Liver (tissue), 10 donors: ENCODE measurements around the gene OTX2. TPM values are rescaled to one million over a fixed set of nuclear protein-coding genes. Genes with fewer than 3 reads are reported as not detected.

Experiments
- DNase-seq: peaks from one replicate; pipeline ENCODE4 v3.0.0-alpha.2; 2017; ENCODE audit warnings: low spot score
- H3K27ac ChIP-seq, 2 donors: one replicate each; pipeline ENCODE4 v1.7.0; 2013; ENCODE audit warnings: inconsistent platforms in 2 of 2, low read length in 2 of 2, control low read depth in 1 of 2, low read depth in 1 of 2, mild to moderate bottlenecking in 1 of 2
- H3K27me3 ChIP-seq, 4 donors: one replicate each; pipeline versions ENCODE4 v1.6.1 to v1.7.0; 2013; ENCODE audit warnings: low read length in 3 of 4, inconsistent platforms in 1 of 4, mild to moderate bottlenecking in 1 of 4, moderate library complexity in 1 of 4; ENCODE audit not compliant: control insufficient read depth in 4 of 4, insufficient read depth in 4 of 4
- H3K36me3 ChIP-seq, 4 donors: one replicate each; pipeline versions ENCODE4 v1.6.1 to v1.7.0; 2013; ENCODE audit warnings: low read length in 3 of 4, mild to moderate bottlenecking in 3 of 4, low read depth in 1 of 4, moderate library complexity in 1 of 4; ENCODE audit not compliant: control insufficient read depth in 4 of 4, insufficient read depth in 3 of 4
- H3K4me1 ChIP-seq, 4 donors: one replicate each; pipeline versions ENCODE4 v1.6.1 to v1.7.0; 2013; ENCODE audit warnings: low read length in 3 of 4, mild to moderate bottlenecking in 3 of 4, moderate library complexity in 1 of 4; ENCODE audit not compliant: control insufficient read depth in 4 of 4, insufficient read depth in 4 of 4
- H3K4me3 ChIP-seq, 3 donors: one replicate each; pipeline versions ENCODE4 v1.6.1 to v1.7.0; 2013; ENCODE audit warnings: low read length in 3 of 3, control low read depth in 1 of 3, low read depth in 1 of 3, mild to moderate bottlenecking in 1 of 3
- H3K9ac ChIP-seq, 2 donors: one replicate each; pipeline ENCODE4 v1.7.0; 2013; ENCODE audit warnings: low read length in 2 of 2, mild to moderate bottlenecking in 2 of 2, moderate library complexity in 2 of 2, control low read depth in 1 of 2, low read depth in 1 of 2
- H3K9me3 ChIP-seq, 4 donors: one replicate each; pipeline versions ENCODE4 v1.6.1 to v1.7.0; 2013; ENCODE audit warnings: low read length in 3 of 4; ENCODE audit not compliant: control insufficient read depth in 4 of 4
- EGR1 ChIP-seq, 2 donors: IDR thresholded peaks; 2 replicates each; pipeline ENCODE4 v1.6.1; 2016 to 2018; ENCODE audit warnings: antibody characterized with exemption in 2 of 2, low read depth in 2 of 2
- FOXA1 ChIP-seq: IDR thresholded peaks from 2 replicates; pipeline ENCODE4 v1.6.1; 2016; ENCODE audit warnings: antibody characterized with exemption
- FOXA2 ChIP-seq: IDR thresholded peaks from 2 replicates; pipeline ENCODE4 v1.6.1; 2016; ENCODE audit warnings: antibody characterized with exemption
- HNF4A ChIP-seq, 2 donors: conservative IDR thresholded peaks; 2 replicates each; pipeline ENCODE4 v1.6.1; 2016; ENCODE audit warnings: antibody characterized with exemption in 2 of 2, mild to moderate bottlenecking in 2 of 2
- HNF4G ChIP-seq: IDR thresholded peaks from 2 replicates; pipeline ENCODE4 v1.6.1; 2016; ENCODE audit warnings: antibody characterized with exemption
- NR2F2 ChIP-seq: IDR thresholded peaks from 2 replicates; pipeline ENCODE4 v1.6.1; 2016; ENCODE audit warnings: antibody characterized with exemption
- RAD21 ChIP-seq, 2 donors: IDR thresholded peaks; 2 replicates each; pipeline ENCODE4 v1.6.1; 2016; ENCODE audit warnings: antibody characterized with exemption in 2 of 2, mild to moderate bottlenecking in 2 of 2
- TAF1 ChIP-seq: conservative IDR thresholded peaks from 2 replicates; pipeline ENCODE4 v1.6.1; 2016; ENCODE audit warnings: antibody characterized with exemption, mild to moderate bottlenecking
- WGBS: extraction: QIAGEN DNeasy Blood & Tissue Kit; methylation state at CpG from one replicate; pipeline ENCODE4 v1.1.7; 2013; 5-methylcytosine and 5-hydroxymethylcytosine counted together
- polyA plus RNA-seq, 2 donors: library from polyadenylated mRNA; stranded (reverse) in 1 of 2; unstranded in 1 of 2; fragments of 200-250 nt in 1 of 2; fragments of >200 nt in 1 of 2; fragmentation: Nextera tagmentation in 1 of 2; extraction: Ambion mirVana in 1 of 2; gene quantifications; one replicate each; pipeline versions ENCODE4 v1.2.1 to v1.2.3, GENCODE V29; 2013 to 2015
- small RNA-seq: library from RNA; depleted of rRNA; stranded (forward); fragments of <200 nt; gene quantifications from one replicate; pipeline ENCODE3, GENCODE V24; 2014
- total RNA-seq, 2 donors: library from RNA; depleted of rRNA; stranded (reverse); fragments of >200 nt; gene quantifications; one replicate each; pipeline ENCODE4 v1.2.3, GENCODE V29; 2014
- TF ChIP-seq, protein P1 (sequence below): IDR thresholded peaks from 2 replicates; pipeline ENCODE4 v1.6.1; 2016; ENCODE audit warnings: antibody characterized with exemption
- TF ChIP-seq, protein P2 (sequence below): IDR thresholded peaks from 2 replicates; pipeline ENCODE4 v1.6.1; 2016; ENCODE audit warnings: antibody characterized with exemption
- donor health status: healthy.
- donor health status: healthy.
- donor health status: healthy.
- donor health status: healthy.
- donor health status: healthy.

The OTX2 gene
- total and polyA plus RNA-seq, 4 donors: not detected

DNA sequence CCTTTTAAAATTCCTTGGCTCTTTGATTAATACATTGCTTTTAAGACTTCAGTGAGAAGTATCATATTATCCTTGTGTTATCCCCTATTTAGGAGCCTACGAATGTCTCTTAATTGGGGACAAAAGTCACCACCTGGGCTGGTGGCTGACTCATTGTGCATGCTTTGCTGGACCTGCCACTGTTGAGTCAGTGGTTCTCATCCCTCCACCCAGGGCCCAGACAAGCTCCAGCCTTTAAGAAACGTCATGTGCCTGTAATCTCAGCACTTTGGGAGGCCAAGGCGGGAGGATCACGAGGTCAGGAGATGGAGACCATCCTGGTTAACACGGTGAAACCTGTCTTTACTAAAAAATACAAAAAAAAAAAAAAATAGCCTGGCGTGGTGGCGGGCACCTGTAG is 57.9 kb downstream of the OTX2 start:
- DNase-seq: no peak
- TF ChIP-seq RAD21 (IDR thresholded peaks at IDR 0.05) (no peak), TAF1 (no peak), HNF4A (conservative IDR thresholded peaks at IDR 0.05) (no peak), HNF4G (no peak), NR2F2 (no peak), EGR1 (IDR thresholded peaks at IDR 0.05; ENCODE audit: low read depth in 2 of 2) (no peak), FOXA1 (no peak)
- TF ChIP-seq, protein P1, sequence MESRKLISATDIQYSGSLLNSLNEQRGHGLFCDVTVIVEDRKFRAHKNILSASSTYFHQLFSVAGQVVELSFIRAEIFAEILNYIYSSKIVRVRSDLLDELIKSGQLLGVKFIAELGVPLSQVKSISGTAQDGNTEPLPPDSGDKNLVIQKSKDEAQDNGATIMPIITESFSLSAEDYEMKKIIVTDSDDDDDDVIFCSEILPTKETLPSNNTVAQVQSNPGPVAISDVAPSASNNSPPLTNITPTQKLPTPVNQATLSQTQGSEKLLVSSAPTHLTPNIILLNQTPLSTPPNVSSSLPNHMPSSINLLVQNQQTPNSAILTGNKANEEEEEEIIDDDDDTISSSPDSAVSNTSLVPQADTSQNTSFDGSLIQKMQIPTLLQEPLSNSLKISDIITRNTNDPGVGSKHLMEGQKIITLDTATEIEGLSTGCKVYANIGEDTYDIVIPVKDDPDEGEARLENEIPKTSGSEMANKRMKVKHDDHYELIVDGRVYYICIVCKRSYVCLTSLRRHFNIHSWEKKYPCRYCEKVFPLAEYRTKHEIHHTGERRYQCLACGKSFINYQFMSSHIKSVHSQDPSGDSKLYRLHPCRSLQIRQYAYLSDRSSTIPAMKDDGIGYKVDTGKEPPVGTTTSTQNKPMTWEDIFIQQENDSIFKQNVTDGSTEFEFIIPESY: no peak
- TF ChIP-seq, protein P2, sequence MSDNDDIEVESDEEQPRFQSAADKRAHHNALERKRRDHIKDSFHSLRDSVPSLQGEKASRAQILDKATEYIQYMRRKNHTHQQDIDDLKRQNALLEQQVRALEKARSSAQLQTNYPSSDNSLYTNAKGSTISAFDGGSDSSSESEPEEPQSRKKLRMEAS: no peak
- H3K9ac ChIP-seq: no peak overlapping the region
- 85% methylated on average over 7 of the region's 7 CpGs for WGBS
- no peaks in the 10 kb centered on the region for H3K9me3 ChIP-seq
- H3K4me3 ChIP-seq: no peak overlapping the region
- H3K4me1 ChIP-seq: no peaks in the 10 kb centered on the region
- H3K36me3 ChIP-seq: no peaks in the 10 kb centered on the region
- no peak overlapping the region for H3K27ac ChIP-seq
- peaks cover 0 to 2% (median 0%) of the 10 kb centered on the region in 4 donors for H3K27me3 ChIP-seq

DNA sequence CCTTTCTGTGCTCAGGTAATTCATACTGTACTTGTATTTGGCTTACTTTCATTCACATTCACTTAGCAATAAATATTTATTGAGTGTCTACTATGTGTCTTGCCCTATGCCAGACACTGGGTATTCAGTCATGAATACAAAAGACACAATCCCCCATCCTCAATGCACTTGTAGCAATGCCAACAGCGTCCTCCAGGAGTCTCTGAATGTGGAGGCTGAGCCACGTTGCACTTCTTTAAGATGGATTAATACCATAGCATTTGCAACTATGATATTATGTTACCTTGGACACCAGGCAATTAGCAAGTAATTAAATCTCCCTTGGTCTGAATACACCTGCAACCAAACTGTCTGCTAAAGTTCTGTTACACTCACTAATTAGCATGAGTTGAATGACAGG is 58.8 kb downstream of the OTX2 start:
- Histone ChIP-seq H3K36me3 (no peaks in the 10 kb centered on the region), H3K27me3 (peaks cover 0 to 2% (median 0%) of the 10 kb centered on the region in 4 donors), H3K9me3 (no peaks in the 10 kb centered on the region), H3K4me1 (no peaks in the 10 kb centered on the region), H3K9ac (no peak overlapping the region), H3K4me3 (no peak overlapping the region), H3K27ac (no peak overlapping the region)
- no peak for TF ChIP-seq FOXA2
- no peak for DNase-seq
- 63% methylated on average over 2 of the region's 2 CpGs for WGBS

Small RNAs within 50 kb of the gene (small RNA-seq; reads per million reads assigned to genes)
- not detected for gene RN7SL461P
- gene RNU6-1204P: not detected

Other genes starting within 250 kb of the OTX2 start
- gene TMEM260, start 230.7 kb downstream of the OTX2 start, total RNA-seq: 10 to 100 TPM; 10.1 to 11.6 TPM
- gene TMEM260, start 230.7 kb downstream of the OTX2 start, polyA plus RNA-seq: 1 to 10 TPM; 4.9 to 7.9 TPM